Fibroblast of villous mesenchyme (primary cell): Measurements from ENCODE around the gene DMRTC2. TPM values are rescaled to one million over a fixed set of nuclear protein-coding genes. Genes with fewer than 3 reads are reported as not detected.

Experiments
- DNase-seq: peaks from one replicate; pipeline ENCODE4 v3.0.0-alpha.2; 2010; ENCODE audit warnings: low read depth
- H3K4me3 ChIP-seq: 2 replicates; pipeline ENCODE4 v1.5.1; 2011; ENCODE audit warnings: low read depth, mild to moderate bottlenecking, low read length
- CTCF ChIP-seq: IDR thresholded peaks from 2 replicates; pipeline ENCODE4 v1.5.1; 2012; ENCODE audit warnings: low read depth, mild to moderate bottlenecking, low read length; ENCODE audit not compliant: insufficient read depth
- total RNA-seq: library from RNA; depleted of rRNA; stranded (reverse); fragments of >200 nt; gene quantifications from 2 replicates; pipeline ENCODE4 v1.2.3, GENCODE V29; 2012

Gene DMRTC2
- total RNA-seq, 1 donor, result not detected

GRCh38 chr19:41882568-41883462 lies 38.0 kb downstream of the DMRTC2 start, which contains the start of gene ARHGEF1:
TSS of gene ARHGEF1 (plus strand) at chr19:41883184. CDS start at chr19:41888083, 4,899 bp downstream.
- TF ChIP-seq CTCF, result no peak
- peak; percentile 33 for DNase-seq
- peak within 1 kb of the TSS; percentile 66 for H3K4me3 ChIP-seq

GRCh38 chr19:41883463-41883820 lies 38.6 kb downstream of the DMRTC2 start:
- no peak for DNase-seq
- TF ChIP-seq CTCF, result no peak

GRCh38 chr19:41883821-41884733 lies 39.2 kb downstream of the DMRTC2 start:
- DNase-seq, result peak; percentile 95
- TF ChIP-seq CTCF, result peak; percentile 22
- peak overlapping the region; percentile 66 for H3K4me3 ChIP-seq

More at GRCh38 chr19:41883463-41883820, 38.6 kb downstream of the DMRTC2 start:
- H3K4me3 ChIP-seq, result peak overlapping the region; percentile 66

- no peak overlapping the region for H3K4me3 ChIP-seq
- TF ChIP-seq CTCF, result no peak
- no peak for DNase-seq
These were observed 42.2 kb downstream of the DMRTC2 start for GRCh38 chr19:41886761-41887710.

- H3K4me3 ChIP-seq, result no peak overlapping the region
- peak; percentile 34 for DNase-seq
- no peak for TF ChIP-seq CTCF
These were observed 43.0 kb downstream of the DMRTC2 start for GRCh38 chr19:41887711-41888382.
